Endodermal cell (in vitro differentiated cells): ENCODE measurements around the gene CTNNA2. TPM values are rescaled to one million over a fixed set of nuclear protein-coding genes. Genes with fewer than 3 reads are reported as not detected.

ENCODE experiments used
- DNase-seq: peaks from one replicate; pipeline ENCODE4 v3.0.0-alpha.2; 2017
- H3K27ac ChIP-seq: 2 replicates; pipeline ENCODE4 v1.5.1; 2013; ENCODE audit warnings: mild to moderate bottlenecking, low read depth, low read length, moderate library complexity
- H3K27me3 ChIP-seq: 2 replicates; pipeline ENCODE4 v1.6.1; 2013; ENCODE audit warnings: mild to moderate bottlenecking, low read length, moderate library complexity; ENCODE audit not compliant: insufficient read depth, control insufficient read depth, poor library complexity, severe bottlenecking
- H3K36me3 ChIP-seq: 2 replicates; pipeline ENCODE4 v1.7.0; 2013; ENCODE audit warnings: mild to moderate bottlenecking, low read length, moderate library complexity; ENCODE audit not compliant: control insufficient read depth, insufficient read depth
- H3K4me1 ChIP-seq: one replicate; pipeline ENCODE4 v1.7.0; 2013; ENCODE audit warnings: low read length; ENCODE audit not compliant: control insufficient read depth, insufficient read depth
- H3K4me3 ChIP-seq: 2 replicates; pipeline ENCODE4 v1.5.1; 2013; ENCODE audit warnings: mild to moderate bottlenecking, low read length, moderate library complexity
- H3K9ac ChIP-seq: 2 replicates; pipeline ENCODE4 v1.6.1; 2013; ENCODE audit warnings: mild to moderate bottlenecking, low read length, moderate library complexity; ENCODE audit not compliant: poor library complexity, severe bottlenecking; ENCODE audit errors: extremely low read depth
- H3K9me3 ChIP-seq: 2 replicates; pipeline ENCODE4 v1.6.1; 2013; ENCODE audit warnings: mild to moderate bottlenecking, low read length, moderate library complexity; ENCODE audit not compliant: control insufficient read depth
- H3K27ac Mint-ChIP-seq: 2 replicates; pipeline ENCODE4 v1.8.0; 2020; ENCODE audit warnings: mixed read lengths
- H3K27me3 Mint-ChIP-seq: 2 replicates; pipeline ENCODE4 v1.8.0; 2021; ENCODE audit warnings: mild to moderate bottlenecking, mixed read lengths; ENCODE audit not compliant: insufficient read depth
- H3K36me3 Mint-ChIP-seq: 2 replicates; pipeline ENCODE4 v1.8.0; 2020; ENCODE audit warnings: low read depth, mixed read lengths
- H3K4me1 Mint-ChIP-seq: 2 replicates; pipeline ENCODE4 v1.8.0; 2020; ENCODE audit warnings: mixed read lengths
- H3K4me3 Mint-ChIP-seq: 2 replicates; pipeline ENCODE4 v1.8.0; 2020; ENCODE audit warnings: mild to moderate bottlenecking, moderate library complexity, mixed read lengths
- H3K9me3 Mint-ChIP-seq: 2 replicates; pipeline ENCODE4 v1.8.0; 2020; ENCODE audit warnings: mild to moderate bottlenecking, mixed read lengths
- CTCF ChIP-seq: fragments of 200-600 bp; sonication (generic); conservative IDR thresholded peaks from 2 replicates; pipeline ENCODE4 v1.5.0; 2021; ENCODE audit warnings: antibody characterized with exemption, mild to moderate bottlenecking
- WGBS, 2 experiments: methylation state at CpG; one replicate each; pipeline versions ENCODE4 v1.1.5 to v1.1.7; 2013; ENCODE audit warnings: missing lambda C conversion rate in 2 of 2, mixed read lengths in 1 of 2; ENCODE audit not compliant: insufficient coverage in 1 of 2, insufficient read length in 1 of 2; 5-methylcytosine and 5-hydroxymethylcytosine counted together
- total RNA-seq, 2 donors: library from RNA; stranded (reverse); fragmentation: NEBNext Ultra II Directional in 1 of 2; extraction: Animal tissue kit (Norgen Biotek cat#: 25700) in 1 of 2; gene quantifications; 2 replicates in 1 of 2; 3 replicates in 1 of 2; pipeline ENCODE4 v1.2.1, GENCODE V29; 2021

CTNNA2 gene
- total RNA-seq, 2 donors from 2014 or later, result 7.7 to 9.8 TPM

DNA sequence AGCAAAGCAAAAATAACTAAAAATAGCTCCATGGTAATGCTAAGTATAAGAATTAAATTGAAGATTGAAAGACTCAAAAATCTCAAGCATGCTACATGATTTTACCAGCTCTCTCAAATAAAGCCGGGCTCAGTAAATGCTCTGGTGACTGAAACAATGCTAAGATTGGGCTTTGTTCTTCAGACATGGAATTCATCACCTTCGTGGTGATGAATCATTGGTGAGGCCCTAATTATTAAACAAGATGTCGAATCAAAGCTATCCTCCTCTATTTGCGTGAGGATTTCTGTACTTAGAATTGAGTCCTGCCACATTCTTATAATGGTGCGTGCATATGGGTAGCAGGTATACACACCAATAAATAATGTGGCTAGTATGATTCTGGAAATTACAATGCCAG is 850.5 kb downstream of the CTNNA2 start:
- H3K27ac Mint-ChIP-seq, result no peak overlapping the region
- Histone ChIP-seq H3K36me3 (no peaks in the 10 kb centered on the region), H3K4me1 (peaks cover 14% of the 10 kb centered on the region), H3K4me3 (peak overlapping the region; percentile 64), H3K27ac (no peak overlapping the region), H3K9me3 (no peaks in the 10 kb centered on the region), H3K9ac (no peak overlapping the region), H3K27me3 (no peaks in the 10 kb centered on the region)
- WGBS, 2 experiments, result 61 to 68% methylated on average over 4 to 5 of the region's 5 CpGs
- no peak for TF ChIP-seq CTCF
- peaks cover 61% of the 10 kb centered on the region for H3K4me1 Mint-ChIP-seq
- no peak overlapping the region for H3K4me3 Mint-ChIP-seq
- H3K36me3 Mint-ChIP-seq, result no peaks in the 10 kb centered on the region
- no peaks in the 10 kb centered on the region for H3K9me3 Mint-ChIP-seq
- no peak for DNase-seq
- H3K27me3 Mint-ChIP-seq, result peaks cover 26% of the 10 kb centered on the region

DNA sequence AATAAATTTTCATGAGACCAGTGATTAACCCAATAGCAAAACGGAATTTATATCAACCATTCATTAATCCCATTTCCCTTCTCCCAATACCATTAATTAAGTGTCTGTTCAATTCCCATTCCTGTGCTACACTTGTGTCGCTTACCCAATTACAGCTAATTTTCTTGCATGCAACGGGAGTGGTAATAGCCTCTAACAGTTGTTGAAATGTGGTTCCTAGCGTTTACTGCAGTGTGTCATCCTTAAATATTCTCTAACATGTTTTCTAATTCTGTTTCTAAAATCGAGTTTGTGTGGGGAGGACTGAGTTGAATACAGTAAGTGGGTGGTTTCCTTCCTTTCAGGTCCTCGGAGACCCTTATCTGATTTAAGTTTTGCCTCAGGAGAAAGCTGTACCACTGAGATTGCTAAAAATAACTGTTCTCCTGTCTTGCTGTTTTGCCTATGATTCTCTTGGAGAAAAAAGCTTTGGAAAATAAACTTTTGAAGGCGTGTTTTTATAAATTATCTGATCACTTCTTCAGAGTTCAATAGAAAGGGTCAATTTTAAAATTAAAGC is 851.0 kb downstream of the CTNNA2 start:
- Mint-ChIP-seq H3K4me3 (no peak overlapping the region), H3K27me3 (peaks cover 26% of the 10 kb centered on the region), H3K36me3 (no peaks in the 10 kb centered on the region), H3K4me1 (peaks cover 61% of the 10 kb centered on the region), H3K9me3 (no peaks in the 10 kb centered on the region), H3K27ac (peak overlapping the region; percentile 13)
- DNase-seq, result no peak
- peak overlapping the region; percentile 64 for H3K4me3 ChIP-seq
- H3K9me3 ChIP-seq, result no peaks in the 10 kb centered on the region
- H3K27ac ChIP-seq, result no peak overlapping the region
- no peaks in the 10 kb centered on the region for H3K36me3 ChIP-seq
- no peak for TF ChIP-seq CTCF
- H3K9ac ChIP-seq, result no peak overlapping the region
- peaks cover 14% of the 10 kb centered on the region for H3K4me1 ChIP-seq
- no peaks in the 10 kb centered on the region for H3K27me3 ChIP-seq
- 26 to 38% methylated on average over 2 to 7 of the region's 7 CpGs for WGBS, 2 experiments

- H3K9me3 Mint-ChIP-seq, result no peaks in the 10 kb centered on the region
- Histone ChIP-seq H3K9me3 (no peaks in the 10 kb centered on the region), H3K4me1 (peaks cover 16% of the 10 kb centered on the region), H3K9ac (no peak overlapping the region), H3K4me3 (peak overlapping the region; percentile 64), H3K36me3 (no peaks in the 10 kb centered on the region), H3K27ac (no peak overlapping the region), H3K27me3 (no peaks in the 10 kb centered on the region)
- peak overlapping the region; percentile 41 for H3K27ac Mint-ChIP-seq
- H3K4me3 Mint-ChIP-seq, result peak overlapping the region; percentile 2
- no peak for TF ChIP-seq CTCF
- H3K36me3 Mint-ChIP-seq, result no peaks in the 10 kb centered on the region
- DNase-seq, result no peak
- 18 to 59% methylated on average over 3 to 6 of the region's 6 CpGs for WGBS, 2 experiments
- H3K27me3 Mint-ChIP-seq, result peaks cover 26% of the 10 kb centered on the region
- H3K4me1 Mint-ChIP-seq, result peaks cover 65% of the 10 kb centered on the region
These were observed 851.8 kb downstream of the CTNNA2 start for GRCh38 chr2:80364524-80365212.
